NCI-H2196 treated with DMSO at 0.1 percent for 48 hours (cell line): ENCODE measurements around the gene ZNF581.

Experiments used
- DNase-seq: peaks from one replicate; lab custom pipeline; 2025; ENCODE audit not compliant: unreplicated experiment; lab: John Stamatoyannopoulos, UW

ZNF581 gene

GRCh38 chr19:55647732-55648584 is 4.5 kb downstream of the ZNF581 start, which contains the start of gene CCDC106:
CCDC106 (plus strand) TSS chr19:55648212; CDS start chr19:55649047, 835 bp downstream.
- peak; percentile 44 for DNase-seq

DNA sequence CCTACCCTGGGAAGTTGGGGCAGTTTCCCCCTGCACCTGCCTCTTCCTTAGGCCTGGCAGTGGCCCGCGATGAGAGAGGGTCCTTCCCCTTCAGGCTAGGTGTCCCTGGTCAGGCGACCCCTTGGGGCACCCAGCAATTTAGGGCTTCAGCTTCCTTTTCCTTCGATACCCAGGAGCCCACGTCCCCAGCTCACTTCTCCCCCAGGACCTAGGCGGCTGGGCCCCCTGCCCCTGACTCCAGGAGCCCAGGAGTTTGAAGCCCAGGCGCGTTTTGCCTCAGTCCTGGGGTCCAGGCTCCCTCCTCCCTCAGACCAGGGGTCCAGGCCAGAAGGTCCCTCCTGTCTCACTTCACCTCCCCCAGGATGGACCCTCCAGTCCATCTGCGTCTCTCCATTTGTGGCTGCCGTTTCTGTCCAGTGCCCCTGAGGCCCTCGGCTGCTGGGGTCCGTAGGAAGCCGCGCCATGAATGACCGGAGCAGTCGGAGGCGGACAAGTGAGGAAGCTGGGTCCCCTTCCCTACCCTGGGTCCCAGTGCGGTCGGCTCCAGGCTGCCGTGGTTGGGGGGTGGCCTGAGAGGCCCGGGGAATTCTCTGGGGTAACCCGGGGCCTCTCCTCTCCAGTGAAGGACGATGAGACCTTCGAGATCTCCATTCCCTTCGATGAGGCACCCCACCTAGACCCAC is 5.3 kb downstream of the ZNF581 start:
- DNase-seq: no peak

GRCh38 chr19:55649268-55650125 is 6.0 kb downstream of the ZNF581 start:
- no peak for DNase-seq

DNA sequence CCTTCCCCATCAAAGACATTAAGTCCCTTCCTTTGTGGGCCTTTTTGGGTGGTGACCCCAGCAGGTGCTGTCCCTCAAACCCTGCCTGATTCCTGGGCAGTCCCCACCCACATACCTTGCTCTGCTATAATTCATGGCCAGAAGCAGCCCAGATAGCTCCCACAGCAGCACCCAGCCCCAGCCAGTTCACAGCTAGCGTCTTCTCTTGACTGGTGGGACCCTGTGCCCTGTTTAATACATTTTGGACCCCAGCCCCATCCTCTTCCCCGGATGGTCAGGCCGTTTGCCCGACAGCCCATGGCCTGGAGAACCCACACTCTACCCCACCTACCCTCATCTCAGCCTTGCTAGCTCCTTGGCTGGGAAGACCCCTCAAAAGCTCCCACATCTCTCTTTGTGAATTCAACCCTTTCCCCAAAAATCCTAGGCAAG is 6.7 kb downstream of the ZNF581 start:
- no peak for DNase-seq

DNA sequence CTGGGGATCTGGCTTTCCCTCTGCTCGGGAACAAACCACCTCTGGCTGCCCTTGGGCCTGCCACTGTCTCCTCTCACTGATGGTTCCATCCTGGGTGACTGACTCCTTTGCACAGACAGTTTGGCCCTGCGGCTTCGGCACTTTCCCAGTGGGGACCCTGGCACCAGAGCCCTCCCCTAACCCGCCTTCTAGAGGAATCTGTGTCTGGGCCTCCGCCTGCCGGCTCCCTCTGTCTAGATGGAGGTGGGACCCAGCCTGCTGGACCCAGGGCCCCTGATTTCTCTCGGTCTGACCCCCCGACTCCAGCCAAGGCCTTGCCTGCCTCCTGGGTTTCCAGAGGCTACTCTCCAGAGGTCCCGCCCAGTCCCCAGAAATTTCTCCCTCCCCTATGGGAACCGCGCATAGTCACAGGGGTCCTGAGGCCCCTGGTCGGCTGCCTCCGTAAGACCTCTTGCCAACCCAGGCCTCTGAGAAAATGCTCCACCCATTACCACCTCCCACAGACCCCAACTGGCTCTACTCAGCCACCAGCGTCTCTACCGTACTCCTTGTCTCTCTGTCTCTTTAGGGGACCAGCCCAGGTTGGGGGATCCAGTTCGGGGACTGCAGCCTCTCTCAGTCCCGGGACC is 7.3 kb downstream of the ZNF581 start:
- no peak for DNase-seq

DNA sequence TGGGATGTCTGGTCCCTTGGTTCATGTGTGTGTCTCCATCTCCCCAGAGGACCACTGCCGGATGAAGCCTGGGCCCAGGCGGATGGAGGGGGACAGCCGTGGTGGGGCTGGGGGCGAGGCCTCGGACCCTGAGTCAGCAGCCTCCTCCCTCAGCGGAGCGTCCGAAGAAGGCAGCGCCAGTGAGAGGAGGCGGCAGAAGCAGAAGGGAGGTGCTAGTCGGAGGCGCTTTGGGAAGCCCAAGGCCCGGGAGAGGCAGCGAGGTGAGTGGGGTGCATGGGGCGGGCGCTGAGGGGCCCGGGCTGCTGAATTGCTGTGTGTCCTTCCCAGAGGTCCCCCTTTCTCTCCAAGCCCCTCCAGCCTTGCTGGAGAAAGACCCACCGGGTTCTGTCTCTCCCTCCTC is 7.8 kb downstream of the ZNF581 start:
- DNase-seq: no peak

DNA sequence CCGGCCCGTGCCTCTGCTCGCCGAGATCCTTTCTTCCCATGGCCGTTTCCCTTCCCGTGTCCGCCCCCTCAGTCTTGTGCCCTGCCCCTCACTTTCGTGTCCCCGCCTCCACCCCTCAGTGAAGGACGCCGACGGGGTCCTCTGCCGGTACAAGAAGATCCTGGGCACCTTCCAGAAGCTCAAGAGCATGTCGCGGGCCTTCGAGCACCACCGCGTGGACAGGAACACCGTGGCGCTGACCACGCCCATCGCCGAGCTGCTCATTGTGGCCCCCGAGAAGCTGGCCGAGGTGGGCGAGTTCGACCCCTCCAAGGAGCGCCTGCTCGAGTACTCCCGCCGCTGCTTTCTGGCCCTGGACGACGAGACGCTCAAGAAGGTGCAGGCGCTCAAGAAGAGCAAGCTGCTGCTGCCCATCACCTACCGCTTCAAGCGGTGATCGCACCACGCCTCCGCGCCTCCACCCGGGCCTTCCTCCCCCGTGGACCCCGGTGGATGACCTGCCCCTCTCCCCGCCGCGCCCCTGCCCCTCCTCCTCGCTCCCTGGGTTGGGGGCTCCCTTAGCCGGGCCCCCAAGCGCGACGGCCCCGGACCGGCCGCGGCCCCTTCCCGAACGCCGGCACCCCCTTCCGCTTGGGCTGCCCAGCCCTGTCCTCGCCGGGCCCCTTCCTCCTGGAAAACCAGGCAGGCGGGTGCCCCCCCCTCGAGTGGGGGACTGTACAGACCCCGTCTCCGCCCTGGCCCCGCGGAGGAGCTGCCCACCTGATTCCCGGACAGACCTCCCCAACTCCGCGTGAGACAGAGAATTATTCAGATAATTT is 9.1 kb downstream of the ZNF581 start:
- DNase-seq: no peak

DNA sequence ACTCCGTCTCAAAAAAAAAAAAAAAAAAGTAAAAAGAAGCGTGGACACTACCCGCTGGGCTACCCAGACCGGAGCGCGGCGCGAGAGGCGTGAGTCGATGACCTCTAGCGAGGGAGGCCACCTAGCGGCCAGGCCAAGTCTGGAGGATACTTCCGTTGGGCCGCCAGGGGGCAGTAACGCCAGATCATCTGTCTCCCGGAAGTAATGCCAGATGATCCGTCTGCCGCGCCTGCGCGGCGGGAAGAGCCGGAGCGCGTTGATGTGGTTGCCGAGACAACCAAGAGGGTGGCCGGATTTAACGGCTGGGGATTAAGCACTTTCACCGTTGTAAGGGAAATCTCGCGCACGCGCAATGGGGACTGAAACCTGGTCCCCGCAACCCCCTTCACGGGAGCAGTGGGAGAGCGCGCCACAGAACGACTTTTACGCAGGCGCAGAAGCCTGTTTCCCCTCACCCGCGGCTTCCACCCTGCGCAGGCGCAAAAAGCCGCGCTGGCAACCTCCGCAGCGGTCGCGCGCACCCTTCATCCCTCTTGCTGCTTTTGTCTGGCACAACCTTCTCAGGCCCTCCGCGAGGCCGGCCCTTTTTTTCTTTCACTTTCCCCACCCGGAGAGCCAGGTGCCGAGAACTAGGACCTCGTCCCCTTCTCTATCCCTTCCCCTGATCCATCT is 10.3 kb downstream of the ZNF581 start:
- DNase-seq: peak; percentile 95

DNA sequence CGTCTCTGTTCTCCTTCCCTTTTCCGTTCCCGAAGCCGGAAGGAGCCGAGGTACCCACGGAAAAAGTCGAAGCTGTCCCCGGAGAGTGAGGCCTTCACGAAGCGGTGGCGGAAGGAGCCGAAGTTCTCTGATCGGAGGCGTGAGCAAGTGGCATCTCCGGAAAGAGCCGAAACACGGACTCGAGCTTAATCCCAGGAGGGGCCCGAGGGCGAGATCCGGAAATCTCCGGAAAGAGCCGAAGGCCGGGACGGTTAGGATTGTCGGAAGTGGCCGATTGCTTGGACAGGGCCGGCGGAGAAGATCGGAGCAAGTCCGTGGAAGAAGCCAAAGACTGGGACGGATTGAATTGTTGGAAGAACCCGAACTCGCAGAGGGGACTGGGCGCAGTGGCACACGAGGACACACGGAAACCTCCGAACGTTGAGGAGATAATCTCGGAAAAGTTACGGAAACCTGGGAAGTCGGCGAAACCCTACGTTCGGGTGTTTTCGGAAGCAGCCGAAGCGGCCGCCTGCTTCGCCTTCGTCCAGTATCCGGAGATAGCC is 10.9 kb downstream of the ZNF581 start:
- DNase-seq: peak; percentile 93

DNA sequence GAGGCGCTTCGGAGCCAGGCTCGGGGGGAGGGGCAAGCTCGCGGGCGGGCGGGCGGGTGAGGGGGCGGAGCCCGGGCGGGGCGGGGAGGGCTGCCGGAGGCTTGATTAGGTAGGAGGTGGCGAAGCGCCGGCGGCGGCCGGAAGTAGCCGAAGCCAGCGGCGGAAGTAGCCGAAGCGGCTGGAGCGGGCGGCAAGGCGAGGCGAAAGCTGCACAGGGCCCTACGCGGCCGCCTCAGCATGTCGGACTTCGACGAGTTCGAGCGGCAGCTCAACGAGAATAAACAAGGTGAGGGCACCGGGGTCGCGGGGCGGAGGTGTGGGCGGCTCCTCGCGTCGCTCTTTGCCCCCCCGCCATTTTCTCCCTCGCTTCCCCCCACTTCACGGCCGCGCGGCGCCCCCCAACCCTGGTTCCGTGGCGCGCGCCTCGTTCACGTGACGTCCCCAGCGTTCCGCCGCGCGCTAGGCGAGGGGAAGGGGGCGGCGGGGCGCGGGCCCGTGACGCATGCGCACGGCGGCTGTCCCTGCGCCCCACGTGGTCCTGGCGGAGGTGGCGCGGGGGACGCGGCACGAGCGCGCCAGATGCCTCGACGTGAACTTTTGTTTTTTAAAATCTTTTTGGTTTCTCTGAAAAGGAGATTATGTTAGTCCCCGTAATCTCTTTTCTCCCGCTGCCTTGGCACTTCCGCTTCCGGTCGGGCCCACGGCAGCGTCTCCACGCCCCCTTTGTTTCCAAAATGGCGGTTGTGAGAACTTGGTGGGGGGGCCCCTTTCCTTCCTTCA is 11.6 kb downstream of the ZNF581 start, which contains the start of gene U2AF2:
Gene U2AF2, plus strand, starts transcription at position 168 of the 780 bp plus-strand sequence. Its CDS starts 70 bp downstream, at position 238.
- peak; percentile 92 for DNase-seq

DNA sequence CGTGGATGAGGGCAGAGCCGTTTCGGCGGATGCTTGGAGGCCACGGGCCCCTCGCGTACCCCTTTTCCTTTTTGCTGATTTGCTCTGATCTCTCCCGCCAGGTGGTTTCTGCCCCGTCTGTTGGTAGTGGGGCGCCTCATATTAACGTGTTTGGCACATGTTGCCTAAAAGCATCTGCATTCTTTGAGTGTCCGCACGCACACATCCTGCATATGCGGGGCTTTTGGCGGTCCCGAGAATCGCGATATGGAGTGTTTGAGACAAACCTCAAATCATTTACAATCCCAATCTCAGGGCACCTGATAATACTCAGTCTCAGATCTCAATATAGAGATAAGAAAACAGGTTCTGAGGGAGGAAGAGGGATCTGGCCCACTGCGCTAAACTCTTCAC is 12.2 kb downstream of the ZNF581 start:
- no peak for DNase-seq

DNA sequence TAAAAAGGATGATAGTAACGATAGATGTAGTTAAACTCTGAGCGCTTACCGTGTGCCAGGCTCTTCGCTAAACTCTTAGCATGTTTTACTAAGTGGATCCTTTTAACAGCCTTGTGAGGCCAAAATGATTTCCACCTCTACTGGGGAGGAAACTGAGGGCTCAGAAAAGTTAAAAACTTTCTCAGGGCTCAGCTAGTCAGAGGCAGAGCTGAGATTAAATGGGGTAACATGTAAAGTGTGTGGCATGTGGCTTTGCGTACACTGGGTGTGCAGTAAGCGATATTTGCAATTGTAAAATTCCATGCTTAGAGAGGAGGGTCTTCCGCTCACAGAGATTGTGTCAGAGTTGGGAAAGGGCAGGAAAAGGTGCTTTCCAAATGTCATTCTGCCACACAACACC is 13.1 kb downstream of the ZNF581 start:
- no peak for DNase-seq

DNA sequence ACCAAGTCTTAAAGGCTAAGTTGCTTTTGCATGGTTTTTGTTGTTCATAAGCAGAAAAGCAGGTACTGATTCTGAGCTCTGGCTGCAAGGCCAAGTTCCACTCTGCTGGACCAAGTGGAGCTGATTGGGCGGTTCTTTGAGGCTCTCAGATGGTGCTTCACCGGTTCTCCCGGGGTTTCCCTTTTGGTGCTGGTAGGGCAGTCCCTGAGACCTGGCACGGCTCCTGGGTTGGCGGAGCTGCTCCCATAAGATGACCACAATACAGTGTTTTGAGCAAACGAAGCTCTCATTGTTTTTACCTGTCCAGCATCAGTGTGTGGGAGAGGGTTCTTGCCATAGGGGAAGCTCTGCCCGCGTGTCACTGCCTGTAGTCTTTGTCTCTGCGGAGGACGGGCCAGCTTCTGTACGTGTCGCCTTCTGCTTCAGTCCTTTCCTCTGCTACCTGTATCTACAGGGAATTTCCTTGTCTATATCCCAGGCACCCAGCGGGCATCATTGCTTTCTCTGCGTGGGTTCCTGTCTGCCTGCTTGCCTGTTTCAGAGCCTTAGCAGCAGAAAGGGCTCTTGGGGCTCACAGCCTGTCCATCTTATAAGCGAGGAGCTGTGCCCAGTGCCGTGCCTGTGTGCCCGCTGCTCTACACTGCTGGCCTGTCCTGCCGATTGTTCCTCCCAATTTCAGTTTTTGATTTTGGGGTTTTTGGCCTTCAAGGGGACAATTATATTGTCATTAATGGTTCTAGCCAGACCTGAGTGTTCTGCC is 13.7 kb downstream of the ZNF581 start:
- DNase-seq: no peak

GRCh38 chr19:55658846-55659459 is 15.5 kb downstream of the ZNF581 start:
- DNase-seq: no peak

- no peak for DNase-seq
These were observed 16.4 kb downstream of the ZNF581 start for GRCh38 chr19:55659822-55660221.

GRCh38 chr19:55660404-55660803 is 17.0 kb downstream of the ZNF581 start:
- no peak for DNase-seq

DNA sequence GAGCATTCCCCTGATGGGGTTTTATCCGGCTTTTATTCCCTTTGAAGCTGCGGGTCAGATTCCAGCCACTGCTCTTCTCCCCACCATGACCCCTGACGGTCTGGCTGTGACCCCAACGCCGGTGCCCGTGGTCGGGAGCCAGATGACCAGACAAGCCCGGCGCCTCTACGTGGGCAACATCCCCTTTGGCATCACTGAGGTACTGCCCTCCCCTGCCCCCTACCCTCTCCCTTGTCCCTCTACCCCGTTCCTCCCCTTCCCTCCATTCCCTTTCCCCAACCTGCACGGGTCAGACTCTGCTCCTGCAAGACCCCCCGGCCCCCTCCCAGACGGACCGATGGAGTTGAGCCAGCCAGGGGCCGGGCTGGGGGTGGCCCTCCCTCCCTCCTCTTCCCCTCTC is 17.5 kb downstream of the ZNF581 start:
- no peak for DNase-seq
